NCI-H187 (cell line): Measurements from ENCODE around the gene SLC22A23.

Source experiments
- DNase-seq, 2 experiments: peaks; one replicate each; lab custom pipeline; 2025; lab: John Stamatoyannopoulos, UW

Gene SLC22A23

DNA sequence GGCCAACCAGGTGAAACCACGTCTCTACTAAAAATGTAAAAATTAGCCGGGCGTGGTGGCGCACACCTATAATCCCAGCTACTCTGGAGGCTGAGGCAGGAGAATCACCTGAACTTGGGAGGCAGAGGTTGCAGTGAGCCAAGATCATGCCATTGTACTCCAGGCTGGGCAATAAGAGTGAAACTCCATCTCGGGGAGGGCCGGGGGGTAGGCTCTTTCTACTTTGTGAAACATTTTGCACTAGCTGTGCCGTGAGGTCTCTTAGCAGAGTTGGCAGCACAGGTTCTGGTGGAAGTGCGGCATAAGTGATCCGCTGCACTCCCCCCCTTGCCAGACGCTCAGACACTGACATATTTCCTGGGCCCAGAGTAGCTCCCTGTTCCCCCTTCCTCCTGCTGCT, 173.6 kb downstream of the SLC22A23 start:
- DNase-seq: no peak

DNA sequence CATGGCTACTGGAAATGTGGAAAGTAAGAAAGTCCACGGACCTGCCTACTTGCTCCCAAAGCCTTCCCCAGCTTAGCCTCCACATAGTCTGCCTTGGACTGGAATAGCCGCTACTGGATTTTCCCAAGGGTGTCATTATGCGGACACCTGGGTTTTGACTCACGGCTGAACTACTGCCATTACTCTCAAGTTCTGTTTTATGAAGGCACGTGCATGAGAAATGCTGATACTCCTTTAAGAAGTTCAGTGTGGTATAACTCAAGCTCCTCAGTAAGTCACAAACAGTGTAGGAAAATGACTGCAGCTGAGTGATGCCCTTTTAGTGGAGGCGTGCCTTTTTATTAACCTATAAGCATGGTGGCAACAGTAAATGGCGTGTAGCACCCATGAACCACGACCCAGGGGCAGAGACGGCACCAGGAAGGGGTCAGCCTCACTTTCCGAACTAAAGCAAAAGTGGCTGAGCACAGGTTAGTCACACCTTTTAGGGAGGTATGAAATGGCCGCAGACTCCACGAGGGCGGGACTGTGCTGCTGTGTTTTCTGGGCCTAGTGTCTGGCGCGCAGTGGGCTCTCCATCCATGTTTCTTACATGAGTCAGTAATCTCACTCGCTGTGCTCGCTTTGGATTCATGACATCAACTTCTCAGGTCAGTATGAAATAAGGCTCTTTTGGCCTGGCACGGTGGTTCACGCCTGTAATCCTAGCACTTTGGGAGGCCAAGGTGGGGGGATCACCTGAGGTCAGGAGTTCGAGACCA, 174.2 kb downstream of the SLC22A23 start:
- no peak for DNase-seq

DNA sequence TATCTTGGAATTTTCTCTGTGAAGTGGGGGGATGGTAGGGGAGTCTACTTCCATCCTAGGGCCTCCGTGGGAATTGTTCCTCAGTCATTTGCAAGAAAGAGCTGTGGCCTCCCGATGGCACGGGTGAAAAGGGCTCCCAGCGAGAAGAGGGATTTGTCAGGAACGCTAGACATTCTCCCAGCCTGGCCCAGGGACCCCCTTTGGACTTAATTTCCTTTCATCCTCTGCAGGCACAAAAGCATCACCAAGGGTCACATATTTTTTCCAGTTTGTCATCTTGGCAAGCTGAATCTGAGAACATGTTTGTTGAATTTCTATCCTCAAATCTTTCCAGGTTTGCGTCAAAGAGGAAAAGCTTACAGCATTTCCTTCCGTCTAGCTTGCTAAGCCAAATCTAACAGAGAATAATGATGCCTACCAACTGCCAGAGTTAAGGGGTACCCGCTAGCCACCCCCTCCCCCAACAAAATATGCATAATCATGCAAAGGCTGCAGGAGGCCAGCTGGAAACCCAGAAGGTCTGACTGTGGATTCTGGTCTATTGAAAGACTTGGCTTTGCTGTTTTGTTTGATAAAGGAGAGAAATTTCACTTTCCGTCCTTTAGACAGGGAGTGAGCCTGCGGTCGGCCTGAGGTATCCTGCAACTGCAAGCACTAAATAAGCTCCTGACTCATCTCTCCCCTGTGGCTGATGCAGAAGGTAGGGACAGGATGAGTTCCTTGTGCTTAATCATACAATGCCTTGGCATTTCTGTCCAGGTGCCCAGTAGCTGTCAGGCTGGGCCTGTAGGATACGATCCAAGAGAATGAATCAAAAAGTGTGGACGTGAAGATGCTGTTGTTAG, 175.0 kb downstream of the SLC22A23 start:
- DNase-seq: no peak

DNA sequence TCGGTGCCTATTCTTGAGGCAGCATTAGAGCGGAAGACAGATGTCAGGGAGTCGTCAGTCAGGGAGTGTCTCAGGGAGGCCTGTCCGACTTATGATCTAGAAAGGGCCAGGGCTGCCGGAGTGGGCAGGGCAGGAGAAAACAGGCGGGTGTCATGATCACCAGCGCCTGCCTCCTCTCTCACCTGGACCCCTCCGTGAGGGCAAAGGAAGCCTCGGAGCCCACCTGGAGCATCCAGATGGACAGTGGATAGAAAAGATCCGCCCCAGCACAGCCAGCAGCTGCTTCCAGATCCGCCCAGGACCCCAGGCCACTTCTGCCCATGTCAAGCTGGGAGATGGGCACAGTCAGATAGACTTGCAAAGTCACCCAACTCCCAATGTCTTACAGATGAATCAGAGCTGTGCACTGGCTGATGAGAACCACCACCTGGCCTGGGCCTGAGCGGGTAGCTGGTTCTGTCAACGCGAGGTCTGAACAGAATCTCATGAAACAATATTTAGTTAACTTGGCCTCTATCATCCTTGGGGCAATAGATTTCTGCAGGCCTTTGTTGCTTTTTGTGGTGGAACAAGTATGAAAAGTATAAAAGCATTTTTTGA, 175.9 kb downstream of the SLC22A23 start:
- DNase-seq: no peak

DNA sequence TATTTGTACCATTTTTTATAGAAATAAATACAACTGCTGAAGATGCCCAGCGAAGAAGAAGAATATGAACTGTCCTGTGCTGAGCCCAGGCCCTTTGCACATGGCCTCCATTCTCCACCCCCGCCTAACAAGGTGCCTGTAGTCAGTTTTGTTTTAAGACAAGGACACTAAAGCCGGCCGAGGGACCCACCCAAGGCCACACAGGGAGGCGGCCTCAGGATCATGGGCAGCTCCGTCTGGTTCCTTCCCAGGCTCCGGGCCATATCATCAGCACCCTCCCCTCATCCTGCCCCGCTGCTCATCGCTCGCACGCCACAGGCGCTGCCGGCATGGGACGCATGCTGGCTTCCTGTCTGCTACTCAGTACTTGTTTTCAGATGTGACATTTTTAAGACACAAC, 176.8 kb downstream of the SLC22A23 start:
- no peak for DNase-seq

DNA sequence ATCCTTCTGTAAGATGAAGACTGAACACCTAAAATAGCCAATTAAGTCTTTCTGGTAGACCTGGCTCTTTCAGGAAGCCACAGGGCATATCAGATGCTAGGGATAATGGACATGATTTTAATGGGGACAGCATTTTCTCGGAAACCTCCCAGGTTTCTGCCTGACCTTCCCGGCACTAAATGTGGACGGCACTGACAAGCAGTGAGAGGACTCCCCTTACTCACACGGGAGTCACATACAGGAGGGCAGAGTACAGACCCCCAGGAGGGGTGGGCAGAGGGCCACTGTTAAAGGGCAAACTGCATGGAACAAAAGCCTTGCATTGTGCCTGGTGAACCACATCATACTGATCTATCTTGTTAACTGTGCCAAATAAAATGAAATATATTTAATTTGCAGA, 178.2 kb downstream of the SLC22A23 start:
- DNase-seq: no peak

DNA sequence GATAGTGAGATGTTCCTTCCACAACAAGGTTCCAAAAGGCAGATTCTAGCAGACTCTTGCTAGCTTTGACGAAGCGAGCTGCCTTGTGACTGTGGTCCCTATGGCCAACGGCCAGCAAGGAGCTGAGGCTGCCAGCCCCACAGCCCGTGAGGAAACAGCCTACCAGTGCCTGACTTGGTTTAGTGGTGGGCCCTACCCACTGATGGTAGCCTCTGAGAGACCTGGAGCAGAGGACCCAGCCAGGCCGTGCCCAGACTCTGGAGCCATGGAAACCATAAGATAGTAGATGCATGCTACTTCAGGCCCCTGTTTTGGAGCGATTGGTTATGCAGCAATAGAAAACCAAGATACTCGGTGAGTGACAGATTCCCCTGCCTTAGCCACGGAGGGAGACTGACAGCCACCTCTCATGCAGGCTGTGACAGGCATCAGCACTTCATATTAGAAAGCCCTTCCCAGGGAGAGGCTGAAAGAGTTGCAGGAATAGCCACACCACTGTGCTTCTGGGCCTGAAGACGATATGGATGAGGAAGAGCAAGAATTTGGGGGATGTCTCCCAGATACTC, 178.9 kb downstream of the SLC22A23 start:
- no peak for DNase-seq

DNA sequence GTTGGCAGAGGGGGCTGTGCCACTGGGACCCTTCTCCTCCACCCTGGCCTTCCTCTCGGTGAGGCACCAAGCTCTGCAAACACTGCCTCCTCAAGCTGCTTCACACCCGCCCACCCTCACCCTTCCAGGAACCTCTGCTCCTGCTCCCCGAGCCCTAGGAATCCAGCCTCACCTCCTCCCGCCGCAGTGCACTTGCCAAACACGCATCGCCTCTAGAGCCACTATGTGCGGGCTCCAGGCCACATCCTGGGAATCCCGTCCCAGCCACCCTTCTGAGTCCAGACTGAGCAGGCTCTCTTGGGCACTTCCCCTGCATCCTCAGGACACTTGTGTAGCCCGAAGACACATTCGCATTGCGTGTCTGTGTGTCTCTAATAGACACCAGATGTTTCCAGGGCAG, 179.6 kb downstream of the SLC22A23 start:
- no peak for DNase-seq

DNA sequence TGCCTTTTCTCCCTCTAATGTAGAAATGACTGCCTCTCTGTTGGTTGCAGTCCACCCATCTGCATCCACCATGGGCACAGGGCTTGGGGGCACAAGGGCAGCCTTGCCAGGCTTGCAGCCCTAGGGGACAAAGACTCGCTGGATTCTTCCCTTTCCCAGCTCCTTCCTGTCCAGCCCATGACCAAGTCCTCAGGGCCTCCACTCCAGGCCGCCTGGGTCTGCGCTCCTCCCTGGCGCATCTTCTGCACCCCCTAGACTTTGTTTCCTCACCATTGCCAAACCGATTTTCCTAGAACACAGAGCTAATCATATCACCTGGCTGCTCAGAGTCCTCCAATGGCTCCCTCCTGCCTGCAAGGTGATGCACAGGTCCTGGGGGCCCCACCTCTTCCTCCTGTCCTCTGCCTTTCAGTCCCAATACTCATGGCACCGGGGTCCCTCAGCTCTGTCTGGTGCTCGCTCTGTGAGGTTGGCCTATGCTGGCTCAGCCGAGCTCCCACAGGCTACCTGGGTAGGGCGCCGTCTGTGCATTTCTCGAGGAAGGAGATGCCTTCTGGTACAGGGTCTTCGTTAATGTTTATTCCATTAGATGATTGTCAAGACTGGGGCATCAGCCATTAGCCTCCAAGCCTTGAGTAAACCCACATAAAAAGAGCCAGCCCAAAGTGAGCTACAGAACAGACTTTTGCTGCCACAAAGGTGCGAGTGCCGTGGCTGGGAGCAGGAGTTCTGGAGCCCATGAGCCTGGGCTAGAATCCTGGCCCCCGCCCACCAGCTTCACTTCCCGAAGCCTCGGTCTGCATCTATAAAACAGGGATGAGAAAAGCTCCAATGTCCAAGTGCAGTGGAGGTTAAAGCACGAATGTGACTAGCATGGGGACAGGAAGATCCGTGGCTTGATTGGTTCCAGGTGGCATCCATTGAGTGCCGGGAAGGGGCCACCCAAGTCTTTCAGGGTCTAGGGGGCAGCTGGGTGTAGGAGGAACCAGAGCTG, 180.4 kb downstream of the SLC22A23 start:
- no peak for DNase-seq

DNA sequence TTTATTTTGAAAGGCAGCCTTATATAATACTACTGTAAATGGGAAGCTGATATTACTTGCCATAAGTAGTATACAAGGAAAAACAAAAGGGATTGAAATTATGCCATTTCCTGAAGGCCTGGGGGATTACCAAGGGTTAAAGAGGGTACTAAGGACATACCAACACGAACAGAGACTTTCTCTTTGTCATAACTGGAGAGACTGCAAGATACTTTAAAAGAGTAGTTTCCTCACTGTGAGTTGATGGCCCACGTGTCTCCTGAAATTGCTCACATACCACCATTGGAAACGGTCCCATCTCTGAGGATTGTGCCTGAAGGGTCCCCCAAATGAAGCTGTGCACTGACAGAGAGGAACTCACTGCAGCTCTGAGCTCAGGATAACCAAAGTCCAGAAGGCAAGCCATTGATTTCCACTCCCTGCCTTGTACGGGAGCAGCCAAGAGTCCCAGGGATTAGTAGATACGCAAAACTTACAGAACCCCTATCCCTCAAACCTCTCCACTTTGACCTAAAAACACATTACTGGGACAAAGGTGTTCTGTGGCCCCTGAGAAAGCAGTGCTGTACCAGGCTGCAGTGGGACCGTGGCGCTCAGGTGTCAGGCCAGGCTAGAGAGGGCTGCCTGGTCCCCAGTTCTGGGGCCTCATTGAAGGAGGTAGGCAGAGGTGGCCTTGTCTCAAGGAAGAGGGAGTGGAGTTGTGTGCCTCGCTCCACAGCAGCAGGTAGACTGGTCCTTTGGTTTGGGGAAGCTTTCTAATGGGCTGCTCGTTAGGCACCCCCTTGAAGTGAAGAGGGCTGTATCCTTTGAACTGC, 182.9 kb downstream of the SLC22A23 start:
- no peak for DNase-seq

DNA sequence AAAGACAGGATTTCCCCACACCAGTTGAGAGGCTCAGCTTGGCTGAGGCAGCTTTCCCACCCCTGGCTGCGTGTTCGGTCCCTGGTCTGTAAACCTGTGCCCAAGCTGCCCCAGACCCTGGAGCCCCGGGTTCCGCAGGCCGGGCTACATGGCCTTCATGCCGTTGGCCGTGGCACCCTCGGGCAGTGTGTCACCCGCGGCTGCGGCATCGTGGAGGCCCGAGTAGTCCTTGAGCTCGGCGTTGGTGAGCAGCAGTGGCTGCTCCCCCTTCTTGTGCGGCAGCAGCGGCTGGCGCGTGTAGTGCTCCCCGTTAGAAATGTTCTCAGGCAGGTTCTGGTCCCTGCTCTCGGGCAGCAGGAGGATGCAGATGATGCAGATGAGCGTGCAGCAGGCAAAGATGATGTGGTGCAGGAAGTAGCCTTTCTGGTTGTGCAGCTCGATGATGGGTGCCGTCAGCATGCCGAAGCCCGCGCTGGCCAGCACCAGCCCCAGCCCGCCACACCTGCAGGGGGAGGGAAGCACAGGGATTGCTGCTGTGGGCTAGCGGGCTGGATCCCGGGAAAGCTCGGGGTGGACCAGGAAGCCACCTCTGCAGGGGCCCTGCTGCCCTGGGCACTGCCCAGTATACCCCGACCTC, 183.8 kb downstream of the SLC22A23 start:
- DNase-seq: no peak

DNA sequence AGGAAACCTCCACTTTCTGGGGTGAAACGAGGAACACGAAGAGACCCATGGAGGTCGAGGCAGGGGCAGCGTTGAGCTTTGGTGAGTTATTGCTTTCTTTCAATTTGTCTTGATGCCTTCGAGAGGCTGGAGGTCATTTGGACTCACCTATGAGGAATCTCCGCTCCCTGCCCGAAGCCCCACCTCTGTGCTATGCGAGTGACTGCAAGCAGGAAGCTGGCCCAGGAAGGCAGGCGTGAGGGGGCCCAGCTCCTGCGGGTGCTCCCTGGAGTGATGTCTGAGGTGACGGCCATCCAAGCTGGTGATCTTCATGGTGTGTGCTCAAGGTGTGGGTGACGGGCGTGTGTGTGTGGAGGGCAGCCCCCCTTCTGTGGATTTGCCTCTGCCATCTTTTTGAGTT, 185.1 kb downstream of the SLC22A23 start:
- no peak for DNase-seq

DNA sequence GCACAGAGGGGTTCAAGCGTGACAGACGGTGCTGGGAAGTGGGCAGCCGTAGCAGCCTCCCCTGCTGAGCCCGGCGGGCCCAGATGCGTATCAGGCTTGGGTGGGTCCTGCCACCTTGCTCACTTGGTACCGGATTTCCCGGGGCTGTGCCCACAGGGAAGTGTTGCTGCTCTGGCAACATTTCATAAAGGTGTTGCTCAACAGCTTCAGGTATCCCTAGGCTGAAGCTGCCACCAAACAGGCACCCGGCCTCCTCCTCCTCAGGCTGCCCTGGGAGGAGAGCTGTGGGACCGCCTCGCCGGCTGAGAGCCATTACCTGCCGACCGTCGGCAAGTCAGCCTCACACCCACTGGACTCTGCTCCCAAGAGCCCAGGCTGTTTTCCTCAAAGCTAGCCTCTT, 186.6 kb downstream of the SLC22A23 start:
- no peak for DNase-seq

DNA sequence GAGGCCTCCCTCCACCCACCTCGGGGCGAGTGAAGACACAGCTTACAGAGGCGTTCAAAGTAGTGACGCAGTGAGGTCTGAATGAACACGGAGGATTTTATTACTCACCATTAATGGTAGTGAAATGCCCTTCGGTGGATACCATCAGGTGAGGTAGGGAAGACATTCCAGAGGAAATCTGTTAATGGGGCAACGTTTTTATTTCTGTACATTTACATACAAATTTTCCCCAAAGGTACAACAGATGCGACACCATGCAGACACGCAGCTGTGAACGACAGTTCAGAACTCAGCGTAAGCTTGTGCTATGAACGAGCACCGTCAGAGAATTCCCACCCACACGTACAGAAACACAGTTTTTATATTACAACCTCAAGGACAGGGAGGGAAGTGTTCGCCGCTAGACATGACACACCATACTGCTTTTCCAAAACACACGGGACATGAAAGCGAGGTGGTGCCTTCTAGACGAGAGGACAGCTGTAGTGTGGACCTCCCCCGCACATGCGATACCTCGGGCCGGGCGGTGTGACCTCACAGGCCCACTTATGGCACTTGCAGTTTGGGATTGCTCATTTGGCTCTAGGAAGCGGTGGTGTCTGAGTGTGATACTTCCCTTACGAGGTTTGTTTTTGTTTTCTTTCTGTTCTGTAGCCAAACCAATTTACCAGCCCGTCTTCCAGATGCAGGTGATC, 187.4 kb downstream of the SLC22A23 start:
- no peak for DNase-seq

DNA sequence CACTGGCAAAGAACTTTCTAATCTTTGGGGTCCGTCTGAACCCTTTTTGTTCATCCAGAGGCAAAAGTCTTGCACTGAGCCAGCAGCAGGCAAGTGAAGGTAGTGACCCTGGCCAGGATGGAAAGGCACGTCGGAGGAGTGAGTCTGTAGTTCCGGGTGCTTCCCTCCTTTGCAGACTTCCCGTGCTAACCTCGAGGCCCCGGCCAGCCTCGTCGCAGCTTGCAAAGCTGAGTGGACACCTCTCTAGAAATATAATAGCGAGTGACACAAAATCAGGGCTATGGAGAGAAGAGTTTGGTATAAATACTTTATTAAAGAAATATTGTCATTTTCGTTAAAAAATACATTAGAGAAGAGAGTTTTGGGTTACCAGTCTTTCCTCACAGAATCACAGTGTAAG, 188.2 kb downstream of the SLC22A23 start:
- DNase-seq: no peak

DNA sequence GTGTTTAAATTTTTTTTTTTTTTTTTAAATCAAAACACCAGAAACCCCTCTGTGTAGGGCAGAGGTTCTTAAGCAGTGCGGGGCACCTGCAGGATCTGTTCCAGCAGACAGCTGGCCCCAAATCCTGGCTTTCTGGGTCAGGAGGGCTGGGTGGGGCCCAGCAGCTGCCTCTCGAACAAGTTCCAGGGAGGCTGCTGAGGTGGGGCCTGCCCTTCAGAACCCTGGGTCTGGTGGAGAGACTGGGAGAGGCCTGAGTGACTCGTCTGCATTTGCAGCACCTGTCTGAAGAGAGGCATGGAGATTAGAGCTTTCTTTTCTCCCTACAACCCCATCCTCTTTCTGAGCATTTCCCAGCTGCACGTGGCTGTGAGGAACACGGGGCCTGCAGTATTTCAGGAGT, 189.7 kb downstream of the SLC22A23 start:
- DNase-seq: peak in 1 of 2 experiments; percentile 35

DNA sequence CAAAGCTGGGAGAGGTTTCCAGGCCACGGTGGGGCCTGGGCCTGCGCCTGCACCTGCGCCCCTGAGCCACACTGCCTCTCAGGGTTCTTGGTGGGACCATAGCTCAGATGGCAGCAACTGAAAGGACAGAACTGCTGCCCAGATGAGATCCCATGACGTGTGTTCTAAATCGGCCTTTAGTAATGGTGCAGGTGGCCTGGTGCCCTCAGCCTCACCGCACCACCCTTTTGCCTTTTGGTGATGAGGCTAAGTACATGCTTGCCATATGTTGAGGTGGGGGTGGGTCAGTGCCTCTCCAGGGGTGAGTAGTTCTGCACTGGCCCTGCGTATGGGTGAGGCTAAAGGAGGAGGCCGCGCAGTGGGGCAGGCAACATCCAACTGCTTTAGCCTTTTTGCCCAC, 190.7 kb downstream of the SLC22A23 start:
- no peak for DNase-seq

DNA sequence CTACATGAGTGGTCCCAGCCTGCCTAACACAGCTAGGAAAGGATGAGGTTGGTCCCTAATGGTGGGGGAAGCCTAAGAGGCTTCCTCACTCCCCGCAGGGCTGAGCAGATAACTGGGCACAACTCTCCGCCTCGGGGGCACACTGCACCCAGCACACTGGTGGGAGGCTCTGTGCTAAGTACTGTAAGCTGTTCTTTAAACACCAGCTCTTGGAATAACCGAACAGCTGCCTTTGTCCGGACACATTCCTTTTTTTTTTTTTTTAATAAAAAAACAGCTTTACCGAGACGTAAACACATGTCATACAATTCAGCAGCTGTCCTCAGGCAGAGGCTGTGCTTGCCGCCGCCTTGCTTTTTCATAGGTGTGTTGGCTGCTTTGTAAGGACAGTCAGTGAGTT, 191.2 kb downstream of the SLC22A23 start:
- DNase-seq: no peak

DNA sequence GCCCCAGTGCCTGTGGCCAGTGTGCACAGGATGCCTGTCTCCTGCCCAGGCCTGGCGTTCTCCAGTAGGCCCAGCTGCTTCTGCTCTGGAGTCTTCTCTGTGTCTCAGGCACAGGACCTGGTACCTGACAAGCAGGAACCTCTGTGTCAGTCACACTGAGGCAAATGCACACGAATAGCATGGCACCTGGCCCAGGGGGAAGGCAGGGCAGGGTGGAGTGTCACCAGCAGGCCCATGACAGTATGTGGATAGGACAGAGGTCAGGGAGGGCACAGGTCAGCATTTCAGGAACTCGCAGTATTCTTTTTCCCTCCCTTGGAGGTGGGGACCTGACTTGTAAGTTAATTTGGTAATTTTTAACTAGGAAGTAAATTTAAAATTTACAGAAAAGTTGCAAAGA, 192.5 kb downstream of the SLC22A23 start:
- DNase-seq: no peak
